ENCODE data around the gene FHL1.
"Not testable (repeated sequence)": the region's sequence is repeated elsewhere in the genome, so short reads cannot be mapped to it uniquely, and the experiment has no call there.

DNA sequence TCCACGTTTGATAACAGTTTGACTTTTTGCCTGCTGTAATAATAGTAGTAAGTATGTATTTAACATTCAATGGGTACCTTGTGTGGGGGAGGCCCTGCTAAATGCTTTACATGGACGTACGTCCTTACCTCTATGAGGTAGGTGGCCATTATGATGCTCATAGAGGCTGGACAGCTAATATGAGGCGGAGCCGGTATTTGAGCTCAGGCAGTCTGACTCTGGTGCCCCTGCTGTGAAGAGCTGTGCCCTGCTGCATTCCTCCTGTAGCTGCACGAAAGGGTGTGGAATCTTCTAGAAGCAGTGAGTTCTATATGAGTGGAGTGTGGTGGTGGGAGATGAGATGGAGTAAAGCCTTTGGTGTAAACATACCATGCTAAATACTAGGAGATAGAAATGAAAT lies 20.7 kb downstream of the FHL1 start:
- TF ChIP-seq POLR2A (IDR thresholded peaks at IDR 0.05): not testable (repeated sequence)
- TF ChIP-seq, protein P1, sequence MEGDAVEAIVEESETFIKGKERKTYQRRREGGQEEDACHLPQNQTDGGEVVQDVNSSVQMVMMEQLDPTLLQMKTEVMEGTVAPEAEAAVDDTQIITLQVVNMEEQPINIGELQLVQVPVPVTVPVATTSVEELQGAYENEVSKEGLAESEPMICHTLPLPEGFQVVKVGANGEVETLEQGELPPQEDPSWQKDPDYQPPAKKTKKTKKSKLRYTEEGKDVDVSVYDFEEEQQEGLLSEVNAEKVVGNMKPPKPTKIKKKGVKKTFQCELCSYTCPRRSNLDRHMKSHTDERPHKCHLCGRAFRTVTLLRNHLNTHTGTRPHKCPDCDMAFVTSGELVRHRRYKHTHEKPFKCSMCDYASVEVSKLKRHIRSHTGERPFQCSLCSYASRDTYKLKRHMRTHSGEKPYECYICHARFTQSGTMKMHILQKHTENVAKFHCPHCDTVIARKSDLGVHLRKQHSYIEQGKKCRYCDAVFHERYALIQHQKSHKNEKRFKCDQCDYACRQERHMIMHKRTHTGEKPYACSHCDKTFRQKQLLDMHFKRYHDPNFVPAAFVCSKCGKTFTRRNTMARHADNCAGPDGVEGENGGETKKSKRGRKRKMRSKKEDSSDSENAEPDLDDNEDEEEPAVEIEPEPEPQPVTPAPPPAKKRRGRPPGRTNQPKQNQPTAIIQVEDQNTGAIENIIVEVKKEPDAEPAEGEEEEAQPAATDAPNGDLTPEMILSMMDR (IDR thresholded peaks at IDR 0.05): not testable (repeated sequence)

All from ovary (tissue), 3 donors.